LNCaP clone FGC (cell line): ENCODE measurements around the gene ESCO1.
"Not testable (repeated sequence)": the region's sequence is repeated elsewhere in the genome, so short reads cannot be mapped to it uniquely, and the experiment has no call there.

Experiments used
- DNase-seq: peaks from one replicate; pipeline ENCODE4 v3.0.0-alpha.2; 2011; ENCODE audit warnings: low read depth
- H3K4me3 ChIP-seq: 2 replicates; pipeline ENCODE4 v1.5.1; 2011; ENCODE audit warnings: mild to moderate bottlenecking, low read depth, low read length, control low read depth
- TF ChIP-seq, protein P1 (sequence below): IDR thresholded peaks from 2 replicates; pipeline ENCODE4 v1.5.1; 2012; ENCODE audit warnings: mild to moderate bottlenecking; ENCODE audit not compliant: control insufficient read depth, insufficient read depth; ENCODE audit errors: extremely low read depth

ESCO1 gene

DNA sequence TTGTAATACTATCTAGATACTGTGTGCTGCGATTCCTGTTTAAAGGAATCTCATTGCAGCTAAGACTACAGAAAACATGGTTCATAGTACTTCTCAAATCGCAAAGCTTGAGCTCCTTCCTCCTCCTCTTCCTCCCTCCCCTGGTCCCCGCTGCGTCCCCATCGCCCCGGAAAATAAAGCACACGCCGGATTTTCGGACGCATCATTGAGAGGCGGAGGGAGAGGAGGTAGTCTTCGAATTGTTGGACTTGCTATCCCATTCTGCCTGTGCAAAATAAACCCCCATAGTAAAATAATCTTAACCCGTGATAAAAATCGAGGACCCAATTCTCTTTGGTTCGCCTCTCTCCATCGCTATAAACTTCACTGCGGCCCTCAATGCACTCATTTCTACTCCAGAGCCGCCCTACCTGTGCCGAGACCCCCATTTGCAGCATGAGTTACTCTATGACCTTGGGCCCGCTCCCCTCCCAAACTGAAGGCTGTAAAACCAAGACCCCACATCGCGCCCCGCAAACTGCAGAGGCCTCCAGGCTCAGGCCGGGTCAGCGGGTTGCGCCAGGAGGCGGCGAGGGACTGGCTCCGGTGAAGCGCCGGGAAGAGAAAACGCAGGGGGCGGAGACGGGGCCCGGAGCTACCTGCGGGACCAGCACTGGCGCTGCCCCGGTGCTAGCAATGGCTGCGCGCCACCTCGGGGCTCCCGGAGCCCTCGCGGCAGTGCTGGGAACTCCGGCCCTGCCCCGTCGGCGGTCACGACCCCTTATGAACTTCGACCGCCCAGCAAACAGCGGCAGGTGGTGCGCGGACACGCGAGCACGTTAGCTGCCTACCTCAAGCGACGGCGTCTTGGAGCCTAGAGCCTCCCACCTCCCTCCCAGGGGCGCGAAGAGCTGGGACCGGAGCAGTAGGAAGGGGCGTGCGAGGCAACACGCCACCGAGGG, 649 bp downstream of the ESCO1 start:
- DNase-seq: no peak
- peak overlapping the region; percentile 93 for H3K4me3 ChIP-seq
- TF ChIP-seq, protein P1, sequence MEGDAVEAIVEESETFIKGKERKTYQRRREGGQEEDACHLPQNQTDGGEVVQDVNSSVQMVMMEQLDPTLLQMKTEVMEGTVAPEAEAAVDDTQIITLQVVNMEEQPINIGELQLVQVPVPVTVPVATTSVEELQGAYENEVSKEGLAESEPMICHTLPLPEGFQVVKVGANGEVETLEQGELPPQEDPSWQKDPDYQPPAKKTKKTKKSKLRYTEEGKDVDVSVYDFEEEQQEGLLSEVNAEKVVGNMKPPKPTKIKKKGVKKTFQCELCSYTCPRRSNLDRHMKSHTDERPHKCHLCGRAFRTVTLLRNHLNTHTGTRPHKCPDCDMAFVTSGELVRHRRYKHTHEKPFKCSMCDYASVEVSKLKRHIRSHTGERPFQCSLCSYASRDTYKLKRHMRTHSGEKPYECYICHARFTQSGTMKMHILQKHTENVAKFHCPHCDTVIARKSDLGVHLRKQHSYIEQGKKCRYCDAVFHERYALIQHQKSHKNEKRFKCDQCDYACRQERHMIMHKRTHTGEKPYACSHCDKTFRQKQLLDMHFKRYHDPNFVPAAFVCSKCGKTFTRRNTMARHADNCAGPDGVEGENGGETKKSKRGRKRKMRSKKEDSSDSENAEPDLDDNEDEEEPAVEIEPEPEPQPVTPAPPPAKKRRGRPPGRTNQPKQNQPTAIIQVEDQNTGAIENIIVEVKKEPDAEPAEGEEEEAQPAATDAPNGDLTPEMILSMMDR: no peak

DNA sequence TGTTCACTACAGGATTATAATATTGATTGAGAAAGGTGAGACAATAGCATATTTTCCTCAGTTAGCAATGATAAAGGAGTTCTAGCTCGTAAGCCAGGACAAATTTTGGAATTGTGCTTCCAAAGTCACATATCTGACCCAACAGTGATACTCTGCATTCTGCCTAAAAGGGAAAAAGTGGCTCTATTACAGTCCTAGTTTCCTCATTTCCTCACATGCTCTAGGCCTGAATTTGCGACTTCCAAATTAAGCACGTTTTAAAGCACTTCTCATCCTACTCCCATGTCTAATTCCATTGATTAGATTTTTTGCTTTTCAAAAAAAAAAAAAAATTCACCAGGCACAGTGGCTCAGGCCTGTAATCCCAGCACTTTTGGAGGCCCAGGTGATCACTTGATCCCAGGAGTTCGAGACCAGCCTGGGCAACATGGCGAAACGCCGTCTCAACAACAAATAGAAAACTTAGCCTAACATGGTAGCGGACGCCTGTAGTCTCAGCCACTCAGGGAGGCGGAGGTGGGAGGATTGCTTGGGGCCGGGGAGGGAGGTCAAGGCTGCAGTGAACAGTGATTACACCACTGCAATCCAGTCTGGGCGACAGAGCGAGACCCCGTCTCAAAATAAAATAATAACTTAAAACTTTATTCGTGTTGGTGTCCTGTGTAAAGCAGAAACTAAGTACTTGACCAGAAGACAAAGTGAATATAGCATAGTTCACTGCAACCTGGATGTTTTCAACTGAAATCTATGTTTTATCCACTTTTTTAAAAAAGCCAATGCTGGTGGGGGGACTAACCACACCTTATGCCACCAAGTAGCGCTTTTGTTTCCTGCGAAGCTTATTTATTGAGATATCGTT, 1.5 kb downstream of the ESCO1 start:
- TF ChIP-seq, protein P1: no peak
- no peak for DNase-seq

DNA sequence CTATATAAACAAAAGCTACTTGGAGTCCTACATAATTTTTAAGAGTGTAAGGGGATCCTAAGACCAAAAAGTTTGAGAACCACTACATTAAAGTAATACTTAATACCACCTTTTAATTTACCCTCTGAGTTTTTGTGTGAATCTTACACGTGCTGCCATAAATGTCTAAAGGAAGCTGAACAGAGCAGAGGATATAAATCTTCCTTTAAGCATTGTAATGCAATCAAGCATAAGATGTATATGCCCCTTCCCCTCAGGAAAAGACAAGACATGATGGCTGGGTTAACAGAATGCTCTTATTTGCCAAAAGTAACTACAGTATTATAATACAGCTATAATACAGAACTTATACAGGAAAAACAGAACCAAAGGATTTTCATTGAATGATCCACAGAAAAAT, 2.9 kb downstream of the ESCO1 start:
- TF ChIP-seq, protein P1: no peak
- no peak overlapping the region for H3K4me3 ChIP-seq
- no peak for DNase-seq

More for the DNA sequence above, 1.5 kb downstream of the ESCO1 start:
- H3K4me3 ChIP-seq: peak overlapping the region; percentile 93

DNA sequence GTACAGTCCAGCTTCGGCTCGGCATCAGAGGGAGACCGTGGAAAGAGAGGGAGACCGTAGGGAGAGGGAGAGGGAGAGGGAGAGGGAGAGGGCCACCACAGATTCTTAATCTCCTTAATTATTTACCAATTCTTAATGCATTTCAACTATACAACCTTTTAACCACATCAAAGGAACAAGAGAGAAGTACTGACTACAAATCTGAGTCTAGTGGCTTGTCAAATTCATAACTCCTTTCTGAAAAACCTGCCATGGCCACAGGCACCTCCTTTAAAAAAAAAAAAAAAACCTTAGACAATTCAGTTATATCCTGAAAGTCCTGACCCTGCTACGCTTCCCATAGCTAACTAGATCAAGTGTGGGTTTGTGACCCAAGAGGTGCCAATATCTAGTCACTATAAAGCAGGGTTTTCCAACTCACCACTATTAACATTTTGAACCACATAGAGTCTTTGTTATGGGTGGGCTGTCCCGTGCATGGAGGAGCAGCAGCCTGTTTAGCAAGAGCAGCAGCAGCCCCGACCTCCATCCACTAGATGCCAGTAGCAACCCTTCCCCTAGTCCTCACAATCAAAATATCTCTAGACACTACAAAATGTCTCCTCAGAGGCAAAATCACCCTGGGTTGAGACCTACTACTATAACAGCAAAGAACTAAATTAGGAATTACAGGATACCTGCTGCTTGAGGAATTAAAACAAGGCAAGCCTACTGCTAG, 6.8 kb downstream of the ESCO1 start:
- no peak for DNase-seq
- no peak overlapping the region for H3K4me3 ChIP-seq
- TF ChIP-seq, protein P1: no peak

DNA sequence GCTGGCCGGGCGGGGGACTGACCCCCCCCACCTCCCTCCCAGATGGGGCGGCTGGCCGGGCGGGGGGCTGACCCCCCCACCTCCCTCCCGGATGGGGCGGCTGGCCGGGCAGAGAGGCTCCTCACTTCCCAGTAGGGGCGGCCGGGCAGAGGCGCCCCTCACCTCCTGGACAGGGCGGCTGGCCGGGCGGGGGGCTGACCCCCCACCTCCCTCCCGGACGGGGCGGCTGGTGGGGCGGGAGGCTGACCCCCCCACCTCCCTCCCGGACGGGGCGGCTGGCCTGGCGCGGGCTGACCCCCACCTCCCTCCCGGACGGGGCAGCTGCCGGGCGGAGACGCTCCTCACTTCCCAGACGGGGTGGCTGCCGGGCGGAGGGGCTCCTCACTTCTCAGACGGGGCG, 8.1 kb downstream of the ESCO1 start:
- not testable (repeated sequence) for DNase-seq, H3K4me3 ChIP-seq

DNA sequence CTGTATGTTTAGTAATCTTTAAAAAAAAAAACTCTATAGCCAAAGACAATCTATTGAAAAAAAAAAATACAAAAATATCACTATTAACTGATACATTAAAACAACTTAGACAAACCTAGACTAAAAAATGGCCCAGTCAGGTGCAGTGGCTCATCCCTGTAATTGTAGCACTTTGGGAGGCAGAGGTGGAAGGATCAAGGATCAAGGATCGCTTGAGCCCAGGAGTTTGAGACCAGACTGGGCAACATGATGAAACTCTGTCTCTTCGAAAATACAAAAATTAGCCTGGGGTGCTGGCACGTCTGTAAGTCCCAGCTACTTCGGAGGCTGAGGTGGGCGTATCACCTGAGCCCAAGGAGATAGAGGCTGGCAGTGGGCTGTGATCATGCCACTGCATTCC, 16.1 kb downstream of the ESCO1 start:
- TF ChIP-seq, protein P1: no peak
- H3K4me3 ChIP-seq: no peak overlapping the region

More for the DNA sequence above, 16.1 kb downstream of the ESCO1 start:
- DNase-seq: no peak
